ENCODE measurements around the gene PYGO2.

The PYGO2 gene

GRCh38 chr1:154952664-154953063, 8.9 kb downstream of the PYGO2 start:
- peak overlapping the region; percentile 86 for H3K4me2 ChIP-seq (ENCODE audit: low read depth, low read length, poor library complexity, severe bottlenecking)
- peaks cover 74% of the 10 kb centered on the region for H3K79me2 ChIP-seq (ENCODE audit: insufficient read depth, low read length)

DNA sequence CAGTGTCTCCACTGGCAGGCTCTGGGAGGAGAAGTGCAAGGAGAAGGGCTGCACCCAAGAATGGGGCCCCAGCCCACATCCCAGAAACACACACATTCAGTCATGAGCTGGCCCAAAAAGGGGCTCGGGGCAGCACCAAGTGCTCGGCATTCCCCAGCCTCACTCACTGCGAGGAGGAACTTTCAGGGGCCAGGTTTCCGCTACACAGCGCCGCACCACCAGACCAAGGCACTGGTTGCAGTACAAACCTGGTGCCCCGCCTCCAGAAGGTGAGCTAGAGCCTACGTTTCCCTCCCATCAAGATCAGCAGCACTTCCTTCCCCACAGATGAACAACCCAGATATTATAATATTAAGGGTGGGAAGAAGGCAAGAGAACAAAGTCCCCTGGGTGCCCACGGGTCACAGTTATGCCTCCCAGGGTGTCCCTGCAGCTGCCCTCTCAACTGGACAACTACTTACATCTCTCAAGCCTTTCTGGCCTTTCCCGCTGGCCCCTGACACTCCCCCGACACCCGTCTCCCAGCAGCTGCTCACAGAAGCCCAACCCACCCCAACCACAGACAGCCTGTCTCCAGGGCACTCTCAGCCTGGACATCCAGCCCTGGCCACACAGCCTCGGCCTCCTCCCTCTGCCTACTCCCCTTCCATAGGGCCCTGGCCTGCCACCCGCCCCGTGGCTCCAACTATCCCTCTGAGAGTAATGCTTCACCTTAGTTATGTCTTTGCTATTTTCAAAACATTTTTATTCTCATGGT, 9.5 kb downstream of the PYGO2 start:
- Histone ChIP-seq H3K79me2 (ENCODE audit: insufficient read depth, low read length) (peaks cover 68% of the 10 kb centered on the region), H2AFZ (ENCODE audit: low read length) (no peak overlapping the region), H3K4me1 (ENCODE audit: insufficient read depth, low read length, poor library complexity, severe bottlenecking) (peaks cover 79% of the 10 kb centered on the region), H3F3A (ENCODE audit: low read depth) (peaks cover 10% of the 10 kb centered on the region; the same call in 1 of the 2 replicates), H3K27me3 (ENCODE audit: insufficient read depth, low read length, poor library complexity, severe bottlenecking) (no peaks in the 10 kb centered on the region), H3K9me2 (replicated peaks; ENCODE audit: low read depth, low read length) (no peaks in the 10 kb centered on the region), H3K4me3 (ENCODE audit: low read length, poor library complexity, severe bottlenecking) (peak overlapping the region; percentile 86), H3K9ac (ENCODE audit: low read depth, low read length, poor library complexity, severe bottlenecking) (peak overlapping the region; percentile 84), H3K9me3 (ENCODE audit: insufficient read depth, low read depth, low read length) (no peaks in the 10 kb centered on the region), H3K4me2 (ENCODE audit: low read depth, low read length, poor library complexity, severe bottlenecking) (peak overlapping the region; percentile 86), H3K36me3 (ENCODE audit: insufficient read depth, low read length) (peaks cover 26% of the 10 kb centered on the region; the same call in 1 of the 2 replicates), H4K20me1 (ENCODE audit: insufficient read depth, low read length, poor library complexity, severe bottlenecking) (peaks cover 14% of the 10 kb centered on the region)
- TF ChIP-seq, protein P1, sequence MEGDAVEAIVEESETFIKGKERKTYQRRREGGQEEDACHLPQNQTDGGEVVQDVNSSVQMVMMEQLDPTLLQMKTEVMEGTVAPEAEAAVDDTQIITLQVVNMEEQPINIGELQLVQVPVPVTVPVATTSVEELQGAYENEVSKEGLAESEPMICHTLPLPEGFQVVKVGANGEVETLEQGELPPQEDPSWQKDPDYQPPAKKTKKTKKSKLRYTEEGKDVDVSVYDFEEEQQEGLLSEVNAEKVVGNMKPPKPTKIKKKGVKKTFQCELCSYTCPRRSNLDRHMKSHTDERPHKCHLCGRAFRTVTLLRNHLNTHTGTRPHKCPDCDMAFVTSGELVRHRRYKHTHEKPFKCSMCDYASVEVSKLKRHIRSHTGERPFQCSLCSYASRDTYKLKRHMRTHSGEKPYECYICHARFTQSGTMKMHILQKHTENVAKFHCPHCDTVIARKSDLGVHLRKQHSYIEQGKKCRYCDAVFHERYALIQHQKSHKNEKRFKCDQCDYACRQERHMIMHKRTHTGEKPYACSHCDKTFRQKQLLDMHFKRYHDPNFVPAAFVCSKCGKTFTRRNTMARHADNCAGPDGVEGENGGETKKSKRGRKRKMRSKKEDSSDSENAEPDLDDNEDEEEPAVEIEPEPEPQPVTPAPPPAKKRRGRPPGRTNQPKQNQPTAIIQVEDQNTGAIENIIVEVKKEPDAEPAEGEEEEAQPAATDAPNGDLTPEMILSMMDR (conservative IDR thresholded peaks at IDR 0.05; ENCODE audit: low read length), result no peak
- TF ChIP-seq EZH2phosphoT487 (IDR thresholded peaks at IDR 0.05; ENCODE audit: borderline replicate concordance), result no peak

More at GRCh38 chr1:154952664-154953063, 8.9 kb downstream of the PYGO2 start:
- Histone ChIP-seq H3K27me3 (ENCODE audit: insufficient read depth, low read length, poor library complexity, severe bottlenecking) (no peaks in the 10 kb centered on the region), H3K4me3 (ENCODE audit: low read length, poor library complexity, severe bottlenecking) (peak overlapping the region; percentile 86), H3F3A (ENCODE audit: low read depth) (peaks cover 10% of the 10 kb centered on the region; the same call in 1 of the 2 replicates), H3K9me3 (ENCODE audit: insufficient read depth, low read depth, low read length) (no peaks in the 10 kb centered on the region), H2AFZ (ENCODE audit: low read length) (no peak overlapping the region), H3K36me3 (ENCODE audit: insufficient read depth, low read length) (peaks cover 22% of the 10 kb centered on the region; the same call in 1 of the 2 replicates), H4K20me1 (ENCODE audit: insufficient read depth, low read length, poor library complexity, severe bottlenecking) (peaks cover 14% of the 10 kb centered on the region), H3K4me1 (ENCODE audit: insufficient read depth, low read length, poor library complexity, severe bottlenecking) (peaks cover 75% of the 10 kb centered on the region), H3K9ac (ENCODE audit: low read depth, low read length, poor library complexity, severe bottlenecking) (peak overlapping the region; percentile 84), H3K9me2 (replicated peaks; ENCODE audit: low read depth, low read length) (no peaks in the 10 kb centered on the region)
- no peak for TF ChIP-seq EZH2phosphoT487 (IDR thresholded peaks at IDR 0.05; ENCODE audit: borderline replicate concordance)
- TF ChIP-seq, protein P1 (conservative IDR thresholded peaks at IDR 0.05; ENCODE audit: low read length), result no peak

- no peak for TF ChIP-seq EZH2phosphoT487 (IDR thresholded peaks at IDR 0.05; ENCODE audit: borderline replicate concordance)
- TF ChIP-seq, protein P1 (conservative IDR thresholded peaks at IDR 0.05; ENCODE audit: low read length), result no peak
- Histone ChIP-seq H3K4me2 (ENCODE audit: low read depth, low read length, poor library complexity, severe bottlenecking) (peak overlapping the region; percentile 27), H3K4me1 (ENCODE audit: insufficient read depth, low read length, poor library complexity, severe bottlenecking) (peaks cover 59% of the 10 kb centered on the region), H3K27me3 (ENCODE audit: insufficient read depth, low read length, poor library complexity, severe bottlenecking) (no peaks in the 10 kb centered on the region), H3F3A (ENCODE audit: low read depth) (0 out of 2 replicates have a peak, but pooled peaks cover 4% of the 10 kb centered on the region), H3K9me2 (replicated peaks; ENCODE audit: low read depth, low read length) (no peaks in the 10 kb centered on the region), H4K20me1 (ENCODE audit: insufficient read depth, low read length, poor library complexity, severe bottlenecking) (peaks cover 9% of the 10 kb centered on the region), H2AFZ (ENCODE audit: low read length) (no peak overlapping the region), H3K9ac (ENCODE audit: low read depth, low read length, poor library complexity, severe bottlenecking) (peak overlapping the region; percentile 46), H3K9me3 (ENCODE audit: insufficient read depth, low read depth, low read length) (no peaks in the 10 kb centered on the region), H3K4me3 (ENCODE audit: low read length, poor library complexity, severe bottlenecking) (no peak overlapping the region), H3K36me3 (ENCODE audit: insufficient read depth, low read length) (peaks cover 47% of the 10 kb centered on the region; the same call in 1 of the 2 replicates), H3K79me2 (ENCODE audit: insufficient read depth, low read length) (peaks cover 39% of the 10 kb centered on the region)
Observed at GRCh38 chr1:154948079-154948478, 13.5 kb downstream of the PYGO2 start.
